Keratinocyte (primary cell): ENCODE measurements around the gene CPA4.

Experiments used
- CTCF ChIP-seq, 3 experiments: IDR thresholded peaks in 1 of 3; conservative IDR thresholded peaks in 1 of 3; optimal IDR thresholded peaks in 1 of 3; 2 replicates in 2 of 3; 3 replicates in 1 of 3; pipeline versions ENCODE3 to v1.5.1; 2011; ENCODE audit warnings: low read length in 3 of 3, mild to moderate bottlenecking in 3 of 3, moderate library complexity in 2 of 3, control low read depth in 1 of 3, inconsistent platforms in 1 of 3; ENCODE audit not compliant: insufficient read depth in 2 of 3; ENCODE audit errors: extremely low read depth in 1 of 3
- EZH2 ChIP-seq: IDR thresholded peaks from one replicate; pipeline ENCODE4 v1.6.1; 2012; ENCODE audit warnings: inconsistent platforms, mild to moderate bottlenecking, low read length, moderate library complexity

DNA sequence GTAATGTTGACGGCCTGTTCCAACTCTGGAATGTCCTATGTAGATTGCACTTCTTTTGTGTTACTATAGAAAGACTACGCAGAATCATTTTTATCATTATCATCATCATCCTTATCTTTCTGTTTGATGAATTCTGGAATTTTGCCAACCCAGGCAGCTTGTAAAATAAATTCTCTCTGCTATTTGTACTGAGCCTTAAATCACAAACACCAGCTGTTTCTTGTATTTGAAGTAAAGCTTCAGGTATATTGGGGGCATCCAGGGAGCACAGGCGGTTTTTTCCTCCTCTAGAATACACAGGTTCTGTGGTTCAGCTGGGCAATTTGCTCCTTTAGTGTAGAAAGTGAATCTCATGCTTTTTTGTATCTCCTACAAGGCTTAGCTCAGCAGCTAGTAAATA, 36.7 kb downstream of the CPA4 start:
- TF ChIP-seq EZH2 (no peak), CTCF (optimal IDR thresholded peaks at IDR 0.05 in 1 of 3, IDR thresholded peaks at IDR 0.05 in 1 of 3, conservative IDR thresholded peaks at IDR 0.05 in 1 of 3; ENCODE audit: extremely low read depth in 1 of 3, insufficient read depth in 2 of 3, low read length in 3 of 3) (no peak)
